ENCODE measurements around the gene TM4SF20.

Gene TM4SF20

DNA sequence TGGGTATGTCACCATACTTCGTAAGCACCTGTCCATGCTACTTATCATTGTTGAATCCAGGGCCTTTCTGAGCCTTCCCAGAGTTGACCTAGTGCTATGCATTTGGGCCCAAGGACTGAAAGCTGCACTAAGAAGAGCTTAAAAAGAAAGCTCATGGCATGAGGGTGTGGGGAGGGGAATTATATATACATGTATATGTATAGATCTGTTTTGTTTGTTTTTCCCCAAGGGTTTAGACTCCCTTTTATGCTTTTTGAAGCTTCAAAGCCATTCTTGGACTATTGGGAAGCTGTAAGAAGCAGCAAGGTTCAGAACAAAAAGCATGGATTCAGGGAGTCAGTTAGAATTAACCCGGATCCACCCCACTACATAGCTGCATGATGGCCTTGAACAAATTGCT is 30.8 kb downstream of the TM4SF20 start:
- H3K4me3 ChIP-seq (ENCODE audit: low read depth in 1 of 5, low read length in 5 of 5): no peak overlapping the region
- H3K9me3 ChIP-seq (ENCODE audit: control insufficient read depth in 5 of 5, low read length in 5 of 5): no peaks in the 10 kb centered on the region
- no peak overlapping the region for H3K27ac ChIP-seq (ENCODE audit: low read depth, low read length)
- no peaks in the 10 kb centered on the region for H3K4me1 ChIP-seq (ENCODE audit: control insufficient read depth in 5 of 5, insufficient read depth in 5 of 5, low read length in 5 of 5)
- H3K9ac ChIP-seq (ENCODE audit: low read length in 5 of 5): no peak overlapping the region
- peaks cover 10 to 34% (median 26%) of the 10 kb centered on the region in 5 donors for H3K36me3 ChIP-seq (ENCODE audit: control insufficient read depth in 5 of 5, insufficient read depth in 5 of 5, low read length in 5 of 5)
- H3K27me3 ChIP-seq (ENCODE audit: control insufficient read depth in 5 of 5, insufficient read depth in 4 of 5, low read length in 5 of 5): no peaks in the 10 kb centered on the region

DNA sequence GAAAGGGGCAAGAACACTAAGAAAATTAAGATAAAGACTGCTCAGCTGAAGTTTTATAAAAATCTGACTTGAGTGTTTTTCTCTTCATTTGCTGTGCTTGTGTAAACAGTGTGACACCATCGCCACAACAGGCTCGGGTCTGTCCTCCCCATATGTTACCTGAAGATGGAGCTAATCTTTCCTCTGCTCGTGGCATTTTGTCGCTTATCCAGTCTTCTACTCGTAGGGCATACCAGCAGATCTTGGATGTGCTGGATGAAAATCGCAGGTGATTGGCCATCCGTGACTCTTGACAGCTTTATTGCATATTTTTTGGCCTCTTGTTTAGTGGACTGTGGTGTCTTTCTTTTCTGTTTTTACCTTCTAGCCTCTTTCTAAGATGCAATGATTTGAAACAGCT is 32.0 kb downstream of the TM4SF20 start:
- peaks cover 17 to 37% (median 22%) of the 10 kb centered on the region in 5 donors for H3K36me3 ChIP-seq (ENCODE audit: control insufficient read depth in 5 of 5, insufficient read depth in 5 of 5, low read length in 5 of 5)
- no peaks in the 10 kb centered on the region for H3K27me3 ChIP-seq (ENCODE audit: control insufficient read depth in 5 of 5, insufficient read depth in 4 of 5, low read length in 5 of 5)
- H3K9me3 ChIP-seq (ENCODE audit: control insufficient read depth in 5 of 5, low read length in 5 of 5): no peaks in the 10 kb centered on the region
- H3K27ac ChIP-seq (ENCODE audit: low read depth, low read length): no peak overlapping the region
- no peaks in the 10 kb centered on the region for H3K4me1 ChIP-seq (ENCODE audit: control insufficient read depth in 5 of 5, insufficient read depth in 5 of 5, low read length in 5 of 5)
- no peak overlapping the region for H3K9ac ChIP-seq (ENCODE audit: low read length in 5 of 5)
- H3K4me3 ChIP-seq (ENCODE audit: low read depth in 1 of 5, low read length in 5 of 5): no peak overlapping the region

DNA sequence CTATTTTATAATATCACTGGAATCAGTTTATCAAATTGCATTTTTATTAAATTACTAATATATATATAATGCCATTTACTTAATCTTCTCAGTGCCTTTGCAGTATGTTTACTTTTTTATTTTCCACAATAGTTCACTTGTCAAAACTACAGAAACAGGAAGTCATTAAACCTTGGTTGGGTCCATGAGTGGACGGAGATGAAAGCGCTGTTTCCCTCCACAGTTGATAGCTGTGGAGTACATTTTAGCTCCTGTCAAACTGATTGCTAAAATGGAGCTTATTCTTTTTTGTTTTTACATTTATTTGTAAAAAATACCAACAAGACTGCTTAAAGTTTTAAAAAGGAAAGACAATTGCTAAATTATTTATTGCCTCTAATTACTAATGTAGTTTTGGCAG is 34.9 kb downstream of the TM4SF20 start:
- H3K27me3 ChIP-seq (ENCODE audit: control insufficient read depth in 5 of 5, insufficient read depth in 4 of 5, low read length in 5 of 5): no peaks in the 10 kb centered on the region
- no peak overlapping the region for H3K4me3 ChIP-seq (ENCODE audit: low read depth in 1 of 5, low read length in 5 of 5)
- H3K36me3 ChIP-seq (ENCODE audit: control insufficient read depth in 5 of 5, insufficient read depth in 5 of 5, low read length in 5 of 5): peaks cover 17 to 49% (median 33%) of the 10 kb centered on the region in 5 donors
- no peak overlapping the region for H3K27ac ChIP-seq (ENCODE audit: low read depth, low read length)
- no peaks in the 10 kb centered on the region for H3K4me1 ChIP-seq (ENCODE audit: control insufficient read depth in 5 of 5, insufficient read depth in 5 of 5, low read length in 5 of 5)
- no peak overlapping the region for H3K9ac ChIP-seq (ENCODE audit: low read length in 5 of 5)
- no peaks in the 10 kb centered on the region for H3K9me3 ChIP-seq (ENCODE audit: control insufficient read depth in 5 of 5, low read length in 5 of 5)

GRCh38 chr2:227341553-227341952 is 37.6 kb downstream of the TM4SF20 start:
- Histone ChIP-seq H3K27me3 (ENCODE audit: control insufficient read depth in 5 of 5, insufficient read depth in 4 of 5, low read length in 5 of 5) (no peaks in the 10 kb centered on the region), H3K36me3 (ENCODE audit: control insufficient read depth in 5 of 5, insufficient read depth in 5 of 5, low read length in 5 of 5) (peaks cover 4 to 38% (median 36%) of the 10 kb centered on the region in 5 donors)

GRCh38 chr2:227340106-227340505 is 39.0 kb downstream of the TM4SF20 start:
- Histone ChIP-seq H3K4me3 (ENCODE audit: low read depth in 1 of 5, low read length in 5 of 5) (no peak overlapping the region), H3K27me3 (ENCODE audit: control insufficient read depth in 5 of 5, insufficient read depth in 4 of 5, low read length in 5 of 5) (no peaks in the 10 kb centered on the region), H3K27ac (ENCODE audit: low read depth, low read length) (no peak overlapping the region), H3K9me3 (ENCODE audit: control insufficient read depth in 5 of 5, low read length in 5 of 5) (no peaks in the 10 kb centered on the region), H3K36me3 (ENCODE audit: control insufficient read depth in 5 of 5, insufficient read depth in 5 of 5, low read length in 5 of 5) (peaks cover 10 to 46% (median 46%) of the 10 kb centered on the region in 5 donors), H3K9ac (ENCODE audit: low read length in 5 of 5) (no peak overlapping the region), H3K4me1 (ENCODE audit: control insufficient read depth in 5 of 5, insufficient read depth in 5 of 5, low read length in 5 of 5) (no peaks in the 10 kb centered on the region)

More at GRCh38 chr2:227341553-227341952, 37.6 kb downstream of the TM4SF20 start:
- Histone ChIP-seq H3K4me3 (ENCODE audit: low read depth in 1 of 5, low read length in 5 of 5) (no peak overlapping the region), H3K4me1 (ENCODE audit: control insufficient read depth in 5 of 5, insufficient read depth in 5 of 5, low read length in 5 of 5) (no peaks in the 10 kb centered on the region), H3K9ac (ENCODE audit: low read length in 5 of 5) (no peak overlapping the region), H3K27ac (ENCODE audit: low read depth, low read length) (no peak overlapping the region), H3K9me3 (ENCODE audit: control insufficient read depth in 5 of 5, low read length in 5 of 5) (no peaks in the 10 kb centered on the region)

GRCh38 chr2:227339098-227339599 is 40.0 kb downstream of the TM4SF20 start:
- H3K9ac ChIP-seq (ENCODE audit: low read length in 5 of 5): no peak overlapping the region
- peaks cover 13 to 54% (median 51%) of the 10 kb centered on the region in 5 donors for H3K36me3 ChIP-seq (ENCODE audit: control insufficient read depth in 5 of 5, insufficient read depth in 5 of 5, low read length in 5 of 5)
- H3K4me3 ChIP-seq (ENCODE audit: low read depth in 1 of 5, low read length in 5 of 5): no peak overlapping the region
- no peak overlapping the region for H3K27ac ChIP-seq (ENCODE audit: low read depth, low read length)
- H3K4me1 ChIP-seq (ENCODE audit: control insufficient read depth in 5 of 5, insufficient read depth in 5 of 5, low read length in 5 of 5): no peaks in the 10 kb centered on the region
- no peaks in the 10 kb centered on the region for H3K9me3 ChIP-seq (ENCODE audit: control insufficient read depth in 5 of 5, low read length in 5 of 5)
- no peaks in the 10 kb centered on the region for H3K27me3 ChIP-seq (ENCODE audit: control insufficient read depth in 5 of 5, insufficient read depth in 4 of 5, low read length in 5 of 5)

- no peak overlapping the region for H3K4me3 ChIP-seq (ENCODE audit: low read depth in 1 of 5, low read length in 5 of 5)
- no peak overlapping the region for H3K9ac ChIP-seq (ENCODE audit: low read length in 5 of 5)
- H3K36me3 ChIP-seq (ENCODE audit: control insufficient read depth in 5 of 5, insufficient read depth in 5 of 5, low read length in 5 of 5): peaks cover 20 to 63% (median 58%) of the 10 kb centered on the region in 5 donors
- H3K9me3 ChIP-seq (ENCODE audit: control insufficient read depth in 5 of 5, low read length in 5 of 5): no peaks in the 10 kb centered on the region
- H3K27me3 ChIP-seq (ENCODE audit: control insufficient read depth in 5 of 5, insufficient read depth in 4 of 5, low read length in 5 of 5): no peaks in the 10 kb centered on the region
- H3K27ac ChIP-seq (ENCODE audit: low read depth, low read length): no peak overlapping the region
- H3K4me1 ChIP-seq (ENCODE audit: control insufficient read depth in 5 of 5, insufficient read depth in 5 of 5, low read length in 5 of 5): no peaks in the 10 kb centered on the region
Observed at GRCh38 chr2:227337442-227337841, 41.7 kb downstream of the TM4SF20 start.

DNA sequence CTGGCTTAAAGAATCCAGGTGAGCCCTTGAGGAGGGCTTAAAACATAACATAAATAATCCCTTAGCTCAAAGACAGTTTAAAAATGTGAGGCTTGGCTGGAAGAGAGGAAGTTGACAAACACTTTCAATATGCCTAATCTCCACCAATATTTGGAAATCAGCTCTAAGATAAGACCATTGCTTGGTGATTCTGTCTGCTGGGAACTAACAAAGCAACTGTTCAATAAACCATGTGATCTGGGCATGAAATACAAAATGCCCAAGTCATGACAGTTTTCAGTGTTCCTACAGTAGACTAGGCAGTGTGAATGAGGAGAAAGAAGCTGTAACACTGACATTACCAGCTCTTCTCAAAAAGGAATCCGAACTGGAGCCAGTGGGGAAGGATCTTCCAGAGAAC is 43.4 kb downstream of the TM4SF20 start:
- Histone ChIP-seq H3K9me3 (ENCODE audit: control insufficient read depth in 5 of 5, low read length in 5 of 5) (no peaks in the 10 kb centered on the region), H3K27ac (ENCODE audit: low read depth, low read length) (no peak overlapping the region), H3K36me3 (ENCODE audit: control insufficient read depth in 5 of 5, insufficient read depth in 5 of 5, low read length in 5 of 5) (peaks cover 24 to 63% (median 48%) of the 10 kb centered on the region in 5 donors), H3K27me3 (ENCODE audit: control insufficient read depth in 5 of 5, insufficient read depth in 4 of 5, low read length in 5 of 5) (no peaks in the 10 kb centered on the region), H3K4me1 (ENCODE audit: control insufficient read depth in 5 of 5, insufficient read depth in 5 of 5, low read length in 5 of 5) (no peaks in the 10 kb centered on the region), H3K4me3 (ENCODE audit: low read depth in 1 of 5, low read length in 5 of 5) (no peak overlapping the region), H3K9ac (ENCODE audit: low read length in 5 of 5) (no peak overlapping the region)

DNA sequence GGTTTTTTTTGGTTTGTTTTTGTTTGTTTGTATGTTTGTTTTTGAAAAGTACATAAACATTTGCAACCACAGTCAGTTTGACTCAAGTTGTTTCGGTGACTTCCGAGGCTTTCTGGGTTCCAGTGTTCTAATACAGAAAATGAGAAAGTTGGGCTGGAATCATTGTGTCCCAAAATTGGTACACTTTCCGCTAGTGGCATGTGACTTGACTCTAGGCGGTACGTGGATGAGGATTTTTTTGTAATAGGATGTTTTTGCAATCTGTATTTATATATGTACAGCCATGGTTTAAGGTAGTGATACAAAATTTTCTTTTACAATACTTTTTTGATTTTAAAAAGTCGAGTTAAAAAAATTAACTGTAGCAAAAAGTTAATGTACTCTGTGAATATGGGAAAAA is 52.3 kb downstream of the TM4SF20 start:
- Histone ChIP-seq H3K27ac (ENCODE audit: low read depth, low read length) (no peak overlapping the region), H3K27me3 (ENCODE audit: control insufficient read depth in 5 of 5, insufficient read depth in 4 of 5, low read length in 5 of 5) (no peaks in the 10 kb centered on the region), H3K4me1 (ENCODE audit: control insufficient read depth in 5 of 5, insufficient read depth in 5 of 5, low read length in 5 of 5) (peaks cover 0 to 23% (median 20%) of the 10 kb centered on the region in 5 donors), H3K4me3 (ENCODE audit: low read depth in 1 of 5, low read length in 5 of 5) (no peak overlapping the region), H3K36me3 (ENCODE audit: control insufficient read depth in 5 of 5, insufficient read depth in 5 of 5, low read length in 5 of 5) (peaks cover 0 to 5% (median 3%) of the 10 kb centered on the region in 5 donors), H3K9me3 (ENCODE audit: control insufficient read depth in 5 of 5, low read length in 5 of 5) (no peaks in the 10 kb centered on the region), H3K9ac (ENCODE audit: low read length in 5 of 5) (no peak overlapping the region)

- Histone ChIP-seq H3K36me3 (ENCODE audit: control insufficient read depth in 5 of 5, insufficient read depth in 5 of 5, low read length in 5 of 5) (peaks cover 0 to 5% (median 3%) of the 10 kb centered on the region in 5 donors), H3K9ac (ENCODE audit: low read length in 5 of 5) (peak overlapping the region; percentile 85 to 99 (median 90)), H3K4me1 (ENCODE audit: control insufficient read depth in 5 of 5, insufficient read depth in 5 of 5, low read length in 5 of 5) (peaks cover 0 to 23% (median 20%) of the 10 kb centered on the region in 5 donors), H3K9me3 (ENCODE audit: control insufficient read depth in 5 of 5, low read length in 5 of 5) (no peaks in the 10 kb centered on the region), H3K27me3 (ENCODE audit: control insufficient read depth in 5 of 5, insufficient read depth in 4 of 5, low read length in 5 of 5) (no peaks in the 10 kb centered on the region), H3K4me3 (ENCODE audit: low read depth in 1 of 5, low read length in 5 of 5) (peak overlapping the region; percentile 80 to 96 (median 93)), H3K27ac (ENCODE audit: low read depth, low read length) (peak overlapping the region; percentile 73)
Observed at GRCh38 chr2:227325839-227326195, 53.3 kb downstream of the TM4SF20 start.

All from subcutaneous abdominal adipose tissue (tissue), 5 donors.